Uterus (tissue), 4 donors: Measurements from ENCODE around the gene SYNPO. TPM values are rescaled to one million over a fixed set of nuclear protein-coding genes. Genes with fewer than 3 reads are reported as not detected.

Experiments used
- DNase-seq, 2 donors: peaks; one replicate each; pipeline ENCODE4 v3.0.0-alpha.2; 2019 to 2020
- H3K27ac ChIP-seq, 2 donors: fragments of 200-600 bp; sonication (generic); 1 replicate in 1 of 2; 2 replicates in 1 of 2; pipeline ENCODE4 v1.5.1; 2016 to 2018
- H3K27me3 ChIP-seq, 2 donors: fragments of 200-600 bp; sonication (generic); one replicate each; pipeline ENCODE4 v1.5.1; 2018 to 2019; ENCODE audit warnings: control low read depth in 1 of 2
- H3K36me3 ChIP-seq, 2 donors: fragments of 200-600 bp; sonication (generic); one replicate each; pipeline ENCODE4 v1.5.1; 2019; ENCODE audit warnings: control low read depth in 1 of 2
- H3K4me1 ChIP-seq, 2 donors: fragments of 200-600 bp; sonication (generic); one replicate each; pipeline ENCODE4 v1.5.1; 2018 to 2019; ENCODE audit warnings: control low read depth in 1 of 2
- H3K4me3 ChIP-seq, 2 donors: fragments of 200-600 bp; sonication (generic); 1 replicate in 1 of 2; 2 replicates in 1 of 2; pipeline ENCODE4 v1.5.1; 2018 to 2019; ENCODE audit warnings: mild to moderate bottlenecking in 1 of 2
- H3K9me3 ChIP-seq, 2 donors: fragments of 200-600 bp; sonication (generic); one replicate each; pipeline ENCODE4 v1.5.1; 2019; ENCODE audit warnings: control low read depth in 1 of 2
- CTCF ChIP-seq, 4 experiments: fragments of 200-600 bp in 2 of 4; fragments of 450-650 bp in 2 of 4; sonication (generic) in 2 of 4; IDR thresholded peaks; one replicate each; pipeline ENCODE4 v1.5.1; 2016 to 2019; ENCODE audit warnings: antibody characterized with exemption in 4 of 4, mild to moderate bottlenecking in 2 of 4, moderate library complexity in 1 of 4
- POLR2A ChIP-seq, 2 donors: fragments of 450-650 bp; IDR thresholded peaks; one replicate each; pipeline ENCODE4 v1.6.1; 2016; ENCODE audit warnings: antibody characterized with exemption in 2 of 2, mild to moderate bottlenecking in 1 of 2, moderate library complexity in 1 of 2
- intact Hi-C: fragments of 100-400 bp; cut with DNase I; formaldehyde crosslinking; loops from one replicate; pipeline ENCODE4 v1.15.1; 2023; ENCODE audit warnings: low total_unique reads
- total RNA-seq, 4 donors: library from RNA; depleted of rRNA in 3 of 4; stranded (reverse); fragments of >200 nt in 3 of 4; gene quantifications; one replicate each; pipeline versions ENCODE4 v1.1.0 to v1.2.4, GENCODE V29; 2014 to 2023
- donor health status: DM: yes; HTN: yes; CAD: no.

Gene SYNPO
- total RNA-seq, 4 donors from 2014 or later, result 3.6 to 146 (median 10.6) TPM

GRCh38 chr5:150706776-150707390 is 66.4 kb downstream of the SYNPO start:
- TF ChIP-seq POLR2A (IDR thresholded peaks at IDR 0.05) (no peak), CTCF (IDR thresholded peaks at IDR 0.05) (no peak)
- no peaks in the 10 kb centered on the region for H3K36me3 ChIP-seq
- H3K4me3 ChIP-seq, result no peak overlapping the region
- H3K4me1 ChIP-seq, result no peaks in the 10 kb centered on the region
- no peak overlapping the region for H3K27ac ChIP-seq
- H3K27me3 ChIP-seq, result no peaks in the 10 kb centered on the region
- intact Hi-C loops, result no loop called here
- H3K9me3 ChIP-seq, result no peaks in the 10 kb centered on the region
- no peak for DNase-seq

Other genes with a start within 250 kb of the SYNPO start
- gene CD74, start 227.8 kb upstream of the SYNPO start, total RNA-seq, result 1,000 to 10,000 TPM in 1 of 4 donors, 100 to 1,000 TPM in 3; 118 to 1,231 (median 675) TPM
- over 10,000 TPM in 1 of 4 donors, 1,000 to 10,000 TPM in 3; 2,445 to 12,361 (median 6,046) TPM for gene RPS14, start 190.9 kb upstream of the SYNPO start, total RNA-seq
- 10 to 100 TPM; 10.9 to 86.0 (median 42.5) TPM for gene NDST1, start 132.5 kb upstream of the SYNPO start, total RNA-seq
- 10 to 100 TPM in 1 of 4 donors, 1 to 10 TPM in 2, not detected in 1; 3.2 to 69.1 (median 3.4) TPM for gene MYOZ3, start 20.6 kb downstream of the SYNPO start, total RNA-seq
- gene RBM22, start 60.4 kb downstream of the SYNPO start, total RNA-seq, result 10 to 100 TPM; 38.2 to 58.4 (median 43.2) TPM
- gene DCTN4, start 118.4 kb downstream of the SYNPO start, total RNA-seq, result 10 to 100 TPM; 33.3 to 82.7 (median 62.3) TPM
- 10 to 100 TPM in 3 of 4 donors, 1 to 10 TPM in 1; 2.6 to 55.9 (median 32.1) TPM for gene SMIM3, start 138.1 kb downstream of the SYNPO start, total RNA-seq
- under 1 TPM in 1 of 4 donors, not detected in 3; 0.48 TPM for gene IRGM, start 205.9 kb downstream of the SYNPO start, total RNA-seq